ENCODE measurements around the gene TMEM178B.

Gene TMEM178B

GRCh38 chr7:141158561-141158960 is 84.7 kb downstream of the TMEM178B start:
- TF ChIP-seq ZNF366 (tag by site-specific recombination; conservative IDR thresholded peaks at IDR 0.05) (0 out of 2 replicates have a peak, but pooled peaks have one; percentile 12), INSM2 (tag by site-specific recombination; IDR thresholded peaks at IDR 0.05) (peak; percentile 50; the same call in 1 of the 2 replicates), ZNF121 (tag by site-specific recombination; IDR thresholded peaks at IDR 0.05) (no peak), PRDM1 (tag by site-specific recombination; IDR thresholded peaks at IDR 0.05) (0 out of 2 replicates have a peak, but pooled peaks have one; percentile 16), ZNF660 (tag by site-specific recombination; IDR thresholded peaks at IDR 0.05) (0 out of 2 replicates have a peak, but pooled peaks have one; percentile 44), ZNF335 (tag by site-specific recombination; conservative IDR thresholded peaks at IDR 0.05) (peak; percentile 88; the same call in 1 of the 2 replicates), ZBTB17 (tag by site-specific recombination; IDR thresholded peaks at IDR 0.05) (peak; percentile 93), ZNF76 (tag by site-specific recombination; IDR thresholded peaks at IDR 0.05; ENCODE audit: borderline replicate concordance, low read depth) (no peak), ZNF221 (tag by site-specific recombination; IDR thresholded peaks at IDR 0.05; ENCODE audit: borderline replicate concordance) (no peak)
- no peaks in the 10 kb centered on the region for H3K36me3 ChIP-seq (ENCODE audit: control insufficient read depth in 2 of 2, insufficient read depth in 1 of 2, low read length in 2 of 2)
- no peaks in the 10 kb centered on the region for H3K9me3 ChIP-seq (ENCODE audit: control insufficient read depth, insufficient read depth, low read depth, low read length)
- H3K4me3 ChIP-seq (ENCODE audit: low read depth, low read length), result no peak overlapping the region
- ChIA-PET POLR2A (no interaction called here), CTCF (no interaction called here)
- H3K27ac ChIP-seq (ENCODE audit: extremely low read depth, low read depth, low read length), result no peak overlapping the region
- H3K4me1 ChIP-seq (ENCODE audit: control insufficient read depth, insufficient read depth, low read length), result no peaks in the 10 kb centered on the region

- H3K27ac ChIP-seq (ENCODE audit: extremely low read depth, low read depth, low read length), result no peak overlapping the region
- H3K4me3 ChIP-seq (ENCODE audit: low read depth, low read length), result no peak overlapping the region
- no peaks in the 10 kb centered on the region for H3K4me1 ChIP-seq (ENCODE audit: control insufficient read depth, insufficient read depth, low read length)
- H3K36me3 ChIP-seq (ENCODE audit: control insufficient read depth in 2 of 2, insufficient read depth in 1 of 2, low read length in 2 of 2), result no peaks in the 10 kb centered on the region
- no peak for TF ChIP-seq ZNF211 (tag by site-specific recombination; IDR thresholded peaks at IDR 0.05; ENCODE audit: low read depth)
- no peak for TF ChIP-seq ZNF626 (tag by site-specific recombination; IDR thresholded peaks at IDR 0.05)
- no peak for TF ChIP-seq ZNF138 (tag by site-specific recombination; IDR thresholded peaks at IDR 0.05; ENCODE audit: borderline replicate concordance)
- TF ChIP-seq ZNF768 (tag by site-specific recombination; IDR thresholded peaks at IDR 0.05), result no peak
- no peak for TF ChIP-seq ZBTB20 (tag by site-specific recombination; IDR thresholded peaks at IDR 0.05)
- no peak for TF ChIP-seq ZNF335 (tag by site-specific recombination; conservative IDR thresholded peaks at IDR 0.05)
- TF ChIP-seq ZNF302 (tag by site-specific recombination; IDR thresholded peaks at IDR 0.05; ENCODE audit: low read depth), result no peak
- TF ChIP-seq ZFHX2 (tag by site-specific recombination; conservative IDR thresholded peaks at IDR 0.05), result no peak
- TF ChIP-seq HIC1 (tag by site-specific recombination; IDR thresholded peaks at IDR 0.05), result no peak
- no peak for TF ChIP-seq ZNF292 (tag by site-specific recombination; IDR thresholded peaks at IDR 0.05; ENCODE audit: borderline replicate concordance, low read depth)
- TF ChIP-seq ZNF391 (tag by site-specific recombination; IDR thresholded peaks at IDR 0.05; ENCODE audit: borderline replicate concordance, low read depth), result no peak
- no peak for TF ChIP-seq MEIS1 (CRISPR knock-in tag; IDR thresholded peaks at IDR 0.05; ENCODE audit: borderline replicate concordance)
- no peak for TF ChIP-seq SP3 (tag by site-specific recombination; IDR thresholded peaks at IDR 0.05)
- no peak for TF ChIP-seq ZNF791 (tag by site-specific recombination; IDR thresholded peaks at IDR 0.05)
- TF ChIP-seq ZNF544 (tag by site-specific recombination; IDR thresholded peaks at IDR 0.05), result no peak
- no peak for TF ChIP-seq ZBTB11 (tag by site-specific recombination; conservative IDR thresholded peaks at IDR 0.05; ENCODE audit: low read depth)
- no peak for TF ChIP-seq ZNF311 (tag by site-specific recombination; IDR thresholded peaks at IDR 0.05; ENCODE audit: borderline replicate concordance)
- H3K9me3 ChIP-seq (ENCODE audit: control insufficient read depth, insufficient read depth, low read depth, low read length), result no peaks in the 10 kb centered on the region
- POLR2A ChIA-PET, result no interaction called here
- CTCF ChIA-PET, result no interaction called here
Measured at GRCh38 chr7:141160246-141160860, 86.5 kb downstream of the TMEM178B start.
